Stimulated activated naive CD8-positive, alpha-beta T cell treated with anti-CD3 and anti-CD28 coated beads, Interleukin-15, Interleukin-2, amounts not matched to agents 100 ng/mL and 50 ng/mL, for 24 hours (primary cell): ENCODE measurements around the gene PGLYRP3.

ENCODE experiments used
- H3K27ac Mint-ChIP-seq: one replicate; pipeline ENCODE4 v1.8.0; 2021; ENCODE audit warnings: mild to moderate bottlenecking, mixed read lengths
- H3K27me3 Mint-ChIP-seq: one replicate; pipeline ENCODE4 v1.8.0; 2021; ENCODE audit warnings: mixed read lengths
- H3K36me3 Mint-ChIP-seq: one replicate; pipeline ENCODE4 v1.8.0; 2021; ENCODE audit warnings: low read depth, mixed read lengths
- H3K4me1 Mint-ChIP-seq: one replicate; pipeline ENCODE4 v1.8.0; 2021; ENCODE audit warnings: low read depth, mixed read lengths
- H3K4me3 Mint-ChIP-seq: one replicate; pipeline ENCODE4 v1.8.0; 2021; ENCODE audit warnings: mild to moderate bottlenecking, mixed read lengths
- H3K9me3 Mint-ChIP-seq: one replicate; pipeline ENCODE4 v1.8.0; 2021; ENCODE audit warnings: mixed read lengths

The PGLYRP3 gene

DNA sequence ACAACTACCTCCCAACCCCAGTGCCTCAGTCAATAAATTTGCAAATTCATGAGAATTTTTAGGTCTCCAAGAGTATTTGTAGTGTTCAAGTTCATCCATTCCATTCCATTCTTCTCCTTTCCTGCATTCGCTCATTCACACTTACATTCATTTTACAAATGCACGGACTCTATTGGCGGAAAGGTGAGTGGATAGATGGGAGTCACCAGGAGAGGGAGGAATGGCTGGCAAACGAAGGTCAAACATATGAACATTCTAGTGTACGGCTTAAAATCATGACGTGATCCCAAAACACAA, 50.7 kb downstream of the PGLYRP3 start:
- H3K36me3 Mint-ChIP-seq: no peaks in the 10 kb centered on the region
- no peaks in the 10 kb centered on the region for H3K9me3 Mint-ChIP-seq
- peak overlapping the region; percentile 69 for H3K4me3 Mint-ChIP-seq
- H3K4me1 Mint-ChIP-seq: peaks cover 28% of the 10 kb centered on the region
- peak overlapping the region; percentile 38 for H3K27ac Mint-ChIP-seq
- H3K27me3 Mint-ChIP-seq: peaks cover 75% of the 10 kb centered on the region

GRCh38 chr1:153261281-153262069, 51.3 kb downstream of the PGLYRP3 start:
- no peaks in the 10 kb centered on the region for H3K9me3 Mint-ChIP-seq
- peaks cover 28% of the 10 kb centered on the region for H3K4me1 Mint-ChIP-seq
- peaks cover 70% of the 10 kb centered on the region for H3K27me3 Mint-ChIP-seq
- H3K4me3 Mint-ChIP-seq: peak overlapping the region; percentile 69
- no peak overlapping the region for H3K27ac Mint-ChIP-seq
- no peaks in the 10 kb centered on the region for H3K36me3 Mint-ChIP-seq

DNA sequence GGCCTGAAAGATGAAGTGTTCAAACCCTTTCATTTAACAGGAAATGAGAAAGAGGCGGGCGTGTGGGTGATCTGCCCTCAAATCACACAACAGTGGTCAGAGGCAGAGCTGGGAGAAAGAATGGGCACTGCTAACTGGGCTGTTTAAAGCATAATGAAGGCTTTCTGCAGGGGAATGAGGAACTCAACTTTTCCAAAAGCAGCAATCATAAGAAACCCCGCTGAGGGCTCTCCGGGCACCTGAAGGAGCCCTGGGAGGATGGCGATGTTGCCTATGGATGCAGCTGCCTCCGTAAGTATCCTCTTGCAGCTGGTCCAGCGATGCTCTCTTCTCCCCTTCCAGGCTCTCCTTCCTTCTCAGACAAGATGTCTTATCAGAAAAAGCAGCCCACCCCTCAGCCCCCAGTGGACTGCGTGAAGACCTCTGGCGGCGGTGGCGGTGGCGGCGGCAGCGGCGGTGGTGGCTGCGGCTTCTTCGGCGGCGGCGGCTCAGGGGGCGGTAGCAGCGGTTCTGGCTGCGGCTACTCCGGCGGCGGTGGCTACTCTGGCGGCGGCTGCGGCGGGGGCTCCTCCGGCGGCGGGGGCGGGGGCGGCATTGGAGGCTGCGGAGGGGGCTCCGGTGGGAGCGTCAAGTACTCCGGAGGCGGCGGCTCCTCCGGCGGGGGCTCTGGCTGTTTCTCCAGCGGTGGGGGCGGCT, 52.0 kb downstream of the PGLYRP3 start:
- Mint-ChIP-seq H3K4me1 (peaks cover 28% of the 10 kb centered on the region), H3K36me3 (no peaks in the 10 kb centered on the region), H3K27ac (peak overlapping the region; percentile 43), H3K27me3 (peaks cover 64% of the 10 kb centered on the region), H3K4me3 (peak overlapping the region; percentile 37), H3K9me3 (no peaks in the 10 kb centered on the region)

- no peaks in the 10 kb centered on the region for H3K36me3 Mint-ChIP-seq
- no peaks in the 10 kb centered on the region for H3K9me3 Mint-ChIP-seq
- peak within 1 kb of the TSS; percentile 43 for H3K27ac Mint-ChIP-seq
- H3K27me3 Mint-ChIP-seq: peaks cover 53% of the 10 kb centered on the region
- H3K4me1 Mint-ChIP-seq: peaks cover 28% of the 10 kb centered on the region
- H3K4me3 Mint-ChIP-seq: peak within 1 kb of the TSS; percentile 37
Measured at GRCh38 chr1:153259387-153259786, 53.4 kb downstream of the PGLYRP3 start, which contains the start of gene LORICRIN. TSS of gene LORICRIN (plus strand) at chr1:153259687. CDS start at chr1:153260950, 1,263 bp downstream.

DNA sequence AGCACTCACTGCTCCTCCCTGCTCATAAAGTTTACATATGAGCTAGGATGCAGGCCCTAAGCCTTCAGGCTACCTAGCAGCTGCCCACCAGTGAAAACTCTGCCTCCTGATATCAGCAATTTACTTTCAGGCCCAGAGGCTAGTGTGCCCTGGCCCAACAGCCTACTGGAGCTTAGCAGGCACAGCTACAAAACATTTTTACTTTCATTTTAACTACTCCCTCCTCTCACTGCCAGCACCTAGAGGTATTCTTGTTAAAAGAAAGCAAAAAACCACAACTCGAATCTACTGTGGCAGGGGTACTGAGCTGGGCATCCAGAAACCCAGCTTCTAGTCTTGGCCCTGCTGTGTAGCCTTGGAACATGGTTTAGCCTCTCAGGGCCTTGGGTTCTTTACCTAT, 59.1 kb downstream of the PGLYRP3 start:
- Mint-ChIP-seq H3K9me3 (no peaks in the 10 kb centered on the region), H3K27ac (no peak overlapping the region), H3K4me3 (no peak overlapping the region), H3K36me3 (no peaks in the 10 kb centered on the region), H3K27me3 (peaks cover 30% of the 10 kb centered on the region), H3K4me1 (no peaks in the 10 kb centered on the region)

GRCh38 chr1:153253076-153253475, 59.7 kb downstream of the PGLYRP3 start:
- no peak overlapping the region for H3K4me3 Mint-ChIP-seq
- no peaks in the 10 kb centered on the region for H3K36me3 Mint-ChIP-seq
- no peaks in the 10 kb centered on the region for H3K4me1 Mint-ChIP-seq
- no peaks in the 10 kb centered on the region for H3K9me3 Mint-ChIP-seq
- H3K27ac Mint-ChIP-seq: no peak overlapping the region
- H3K27me3 Mint-ChIP-seq: peaks cover 27% of the 10 kb centered on the region

GRCh38 chr1:153251988-153252387, 60.8 kb downstream of the PGLYRP3 start:
- H3K36me3 Mint-ChIP-seq: no peaks in the 10 kb centered on the region
- no peaks in the 10 kb centered on the region for H3K4me1 Mint-ChIP-seq

GRCh38 chr1:153251562-153251961, 61.2 kb downstream of the PGLYRP3 start:
- Mint-ChIP-seq H3K4me3 (no peak overlapping the region), H3K27me3 (peaks cover 32% of the 10 kb centered on the region), H3K4me1 (no peaks in the 10 kb centered on the region), H3K36me3 (no peaks in the 10 kb centered on the region), H3K27ac (no peak overlapping the region), H3K9me3 (no peaks in the 10 kb centered on the region)

More at GRCh38 chr1:153251988-153252387, 60.8 kb downstream of the PGLYRP3 start:
- no peaks in the 10 kb centered on the region for H3K9me3 Mint-ChIP-seq
- H3K27ac Mint-ChIP-seq: no peak overlapping the region
- no peak overlapping the region for H3K4me3 Mint-ChIP-seq
- peaks cover 31% of the 10 kb centered on the region for H3K27me3 Mint-ChIP-seq

GRCh38 chr1:153251087-153251486, 61.7 kb downstream of the PGLYRP3 start:
- Mint-ChIP-seq H3K36me3 (no peaks in the 10 kb centered on the region), H3K27ac (no peak overlapping the region), H3K27me3 (peaks cover 32% of the 10 kb centered on the region), H3K9me3 (no peaks in the 10 kb centered on the region), H3K4me1 (no peaks in the 10 kb centered on the region), H3K4me3 (no peak overlapping the region)

GRCh38 chr1:153250166-153250565, 62.6 kb downstream of the PGLYRP3 start:
- Mint-ChIP-seq H3K4me1 (no peaks in the 10 kb centered on the region), H3K4me3 (no peak overlapping the region), H3K9me3 (no peaks in the 10 kb centered on the region), H3K27me3 (peaks cover 32% of the 10 kb centered on the region), H3K36me3 (no peaks in the 10 kb centered on the region), H3K27ac (no peak overlapping the region)

- Mint-ChIP-seq H3K27ac (no peak overlapping the region), H3K27me3 (peaks cover 32% of the 10 kb centered on the region), H3K4me1 (no peaks in the 10 kb centered on the region), H3K9me3 (peaks cover 6% of the 10 kb centered on the region), H3K4me3 (no peak overlapping the region), H3K36me3 (no peaks in the 10 kb centered on the region)
Measured at GRCh38 chr1:153248176-153248879, 64.4 kb downstream of the PGLYRP3 start.
